HG03095 (cell line): Measurements from ENCODE around the gene ANKRD55.
"Not testable (repeated sequence)": the region's sequence is repeated elsewhere in the genome, so short reads cannot be mapped to it uniquely, and the experiment has no call there.

Experiments
- ATAC-seq: cut with Tn5 transposase; IDR thresholded peaks from one replicate; pipeline ENCODE4 v1.9.1; 2021; ENCODE audit warnings: moderate library complexity; ENCODE audit not compliant: unreplicated experiment

Gene ANKRD55

GRCh38 chr5:56170557-56170956 is 62.6 kb downstream of the ANKRD55 start:
- no peak for ATAC-seq

GRCh38 chr5:56169949-56170348 is 63.2 kb downstream of the ANKRD55 start:
- ATAC-seq, result no peak

- ATAC-seq, result no peak
Observed at GRCh38 chr5:56169281-56169680, 63.8 kb downstream of the ANKRD55 start.

GRCh38 chr5:56168066-56168478 is 65.1 kb downstream of the ANKRD55 start:
- no peak for ATAC-seq

GRCh38 chr5:56167519-56167918 is 65.6 kb downstream of the ANKRD55 start:
- ATAC-seq, result no peak

GRCh38 chr5:56166671-56167385 is 66.3 kb downstream of the ANKRD55 start:
- no peak for ATAC-seq

GRCh38 chr5:56164376-56164775 is 68.8 kb downstream of the ANKRD55 start:
- ATAC-seq, result no peak

GRCh38 chr5:56161927-56162326 is 71.2 kb downstream of the ANKRD55 start:
- no peak for ATAC-seq

GRCh38 chr5:56161439-56161823 is 71.7 kb downstream of the ANKRD55 start:
- ATAC-seq, result no peak

- ATAC-seq, result no peak
Observed at GRCh38 chr5:56160723-56161438, 72.2 kb downstream of the ANKRD55 start.

GRCh38 chr5:56159521-56159947 is 73.6 kb downstream of the ANKRD55 start:
- no peak for ATAC-seq

- ATAC-seq, result no peak
Observed at GRCh38 chr5:56158331-56158960, 74.7 kb downstream of the ANKRD55 start.

GRCh38 chr5:56157191-56157621 is 75.9 kb downstream of the ANKRD55 start:
- not testable (repeated sequence) for ATAC-seq

- ATAC-seq, result peak; percentile 67
Observed at GRCh38 chr5:56156585-56157190, 76.4 kb downstream of the ANKRD55 start.

- peak; percentile 19 for ATAC-seq
Observed at GRCh38 chr5:56155992-56156584, 77.0 kb downstream of the ANKRD55 start.

- ATAC-seq, result no peak
Observed at GRCh38 chr5:56154732-56155484, 78.2 kb downstream of the ANKRD55 start.

GRCh38 chr5:56152437-56152836 is 80.7 kb downstream of the ANKRD55 start:
- no peak for ATAC-seq

- ATAC-seq, result not testable (repeated sequence)
Observed at GRCh38 chr5:56150756-56151155, 82.4 kb downstream of the ANKRD55 start.

GRCh38 chr5:56148453-56148971 is 84.6 kb downstream of the ANKRD55 start:
- peak; percentile 95 for ATAC-seq

- ATAC-seq, result no peak
Observed at GRCh38 chr5:56147659-56148230, 85.4 kb downstream of the ANKRD55 start.
